HepG2 (cell line): ENCODE data around the gene NRL. TPM values are rescaled to one million over a fixed set of nuclear protein-coding genes. Genes with fewer than 3 reads are reported as not detected.

Source experiments
- ATF6 ChIP-seq: sonication (generic); formaldehyde crosslinking; conservative IDR thresholded peaks from 2 replicates; pipeline ENCODE4 v1.4.0; 2020; ENCODE audit warnings: missing genetic modification reagents
- CREBL2 ChIP-seq: sonication (generic); formaldehyde crosslinking; IDR thresholded peaks from 2 replicates; pipeline ENCODE4 v1.8.1; 2023; ENCODE audit warnings: missing genetic modification reagents, mild to moderate bottlenecking, borderline replicate concordance
- CSRNP2 ChIP-seq: sonication (generic); formaldehyde crosslinking; conservative IDR thresholded peaks from 2 replicates; pipeline ENCODE4 v1.8.0; 2022; ENCODE audit warnings: low read depth, missing genetic modification reagents
- GTF2F1 ChIP-seq: fragments of 150-350 bp; IDR thresholded peaks from 2 replicates; pipeline ENCODE4 v1.6.1; 2014; ENCODE audit warnings: low read length
- HDAC2 ChIP-seq: sonication (generic); formaldehyde crosslinking; IDR thresholded peaks from 2 replicates; pipeline ENCODE4 v1.4.0; 2020; ENCODE audit warnings: missing genetic modification reagents
- KLF13 ChIP-seq: sonication (generic); formaldehyde crosslinking; IDR thresholded peaks from 2 replicates; pipeline ENCODE4 v1.4.0; 2020; ENCODE audit warnings: mild to moderate bottlenecking, missing genetic modification reagents
- MED1 ChIP-seq: sonication (generic); formaldehyde crosslinking; IDR thresholded peaks from 2 replicates; pipeline ENCODE4 v1.4.0; 2020; ENCODE audit warnings: missing genetic modification reagents
- PITX1 ChIP-seq: sonication (generic); formaldehyde crosslinking; IDR thresholded peaks from 2 replicates; pipeline ENCODE4 v1.5.1; 2020; ENCODE audit warnings: mild to moderate bottlenecking, missing genetic modification reagents
- RFXANK ChIP-seq: IDR thresholded peaks from 2 replicates; pipeline ENCODE4 v1.6.1; 2016
- SIN3B ChIP-seq: fragments of 150-350 bp; IDR thresholded peaks from 2 replicates; pipeline ENCODE4 v1.6.1; 2014; ENCODE audit warnings: low read length
- TRIM22 ChIP-seq: fragments of 450-650 bp; IDR thresholded peaks from 2 replicates; pipeline ENCODE4 v1.6.1; 2017
- WIZ ChIP-seq: sonication (generic); formaldehyde crosslinking; IDR thresholded peaks from 2 replicates; pipeline ENCODE4 v1.5.1; 2020; ENCODE audit warnings: mild to moderate bottlenecking, missing genetic modification reagents
- ZKSCAN8 ChIP-seq: IDR thresholded peaks from 2 replicates; pipeline ENCODE4 v1.6.1; 2016; ENCODE audit warnings: borderline replicate concordance, missing genetic modification reagents, missing compliant biosample characterization
- ZNF260 ChIP-seq: sonication (generic); formaldehyde crosslinking; IDR thresholded peaks from 2 replicates; pipeline ENCODE4 v1.4.0; 2020; ENCODE audit warnings: missing genetic modification reagents, low read depth, mild to moderate bottlenecking, borderline replicate concordance
- ZNF335 ChIP-seq: sonication (generic); formaldehyde crosslinking; IDR thresholded peaks from 2 replicates; pipeline ENCODE4 v1.4.0; 2020; ENCODE audit warnings: missing genetic modification reagents
- ZNF44 ChIP-seq: sonication (generic); formaldehyde crosslinking; IDR thresholded peaks from 2 replicates; pipeline ENCODE4 v1.5.1; 2020; ENCODE audit warnings: mild to moderate bottlenecking, missing genetic modification reagents
- ZNF512B ChIP-seq: sonication (generic); formaldehyde crosslinking; IDR thresholded peaks from 2 replicates; pipeline ENCODE4 v1.5.1; 2020; ENCODE audit warnings: missing genetic modification reagents, mild to moderate bottlenecking, borderline replicate concordance
- ZNF564 ChIP-seq: sonication (generic); formaldehyde crosslinking; IDR thresholded peaks from 2 replicates; pipeline ENCODE4 v1.8.1; 2023; ENCODE audit warnings: mild to moderate bottlenecking, missing genetic modification reagents
- ZNF607 ChIP-seq: sonication (generic); formaldehyde crosslinking; IDR thresholded peaks from 2 replicates; pipeline ENCODE4 v1.5.1; 2020; ENCODE audit warnings: missing genetic modification reagents, mild to moderate bottlenecking, borderline replicate concordance
- ZNF691 ChIP-seq: sonication (generic); formaldehyde crosslinking; IDR thresholded peaks from 2 replicates; pipeline ENCODE4 v1.4.0; 2020; ENCODE audit warnings: missing genetic modification reagents, low read depth, mild to moderate bottlenecking, borderline replicate concordance
- polyA plus RNA-seq, 8 experiments: library from polyadenylated mRNA; depleted of rRNA in 3 of 8; stranded (reverse) in 7 of 8; unstranded in 1 of 8; fragments of >200 nt; fragmentation: Illumina TruSeq in 4 of 8; extraction: Trizol in 4 of 8; gene quantifications; 2 replicates each; pipeline versions ENCODE4 v1.2.1 to v1.2.3, GENCODE V29; 2011 to 2016; ENCODE audit warnings: low read depth in 4 of 8, missing spikeins in 1 of 8, mixed read lengths in 1 of 8; ENCODE audit not compliant: insufficient read depth in 1 of 8
- total RNA-seq, 5 experiments: library from RNA; depleted of rRNA; stranded (reverse); fragments of >200 nt; fragmentation: Illumina TruSeq; extraction: Trizol; gene quantifications; 2 replicates each; pipeline ENCODE4 v1.2.3, GENCODE V29; 2016; ENCODE audit warnings: low read depth in 1 of 5

Gene NRL
- total and polyA plus RNA-seq, 2 of the 13 experiments (the other 11 are each of a cell fraction or from before 2014, with no cell fraction given) = 2.5 to 4.7 TPM

- TF ChIP-seq ZNF260 (CRISPR knock-in tag) (peak; percentile 96; the same call in 1 of the 2 replicates), GTF2F1 (0 out of 2 replicates have a peak, but pooled peaks have one; percentile 26), ZNF512B (CRISPR knock-in tag) (peak; percentile 100), MED1 (CRISPR knock-in tag) (peak; percentile 90), TRIM22 (no peak), KLF13 (peak; percentile 97; the same call in 1 of the 2 replicates), ZNF335 (CRISPR knock-in tag) (peak; percentile 71; the same call in 1 of the 2 replicates), ZNF607 (CRISPR knock-in tag) (no peak), ZNF691 (peak; percentile 95), CSRNP2 (CRISPR knock-in tag) (no peak), CREBL2 (CRISPR knock-in tag) (no peak; the same call in none of the 2 replicates), SIN3B (no peak; the same call in 1 of the 2 replicates), ATF6 (CRISPR knock-in tag) (peak; percentile 93; the same call in 1 of the 2 replicates), ZKSCAN8 (CRISPR knock-in tag) (peak; percentile 85; the same call in 1 of the 2 replicates), PITX1 (peak; percentile 88), ZNF44 (CRISPR knock-in tag) (peak; percentile 63; the same call in 1 of the 2 replicates), ZNF564 (CRISPR knock-in tag) (no peak), RFXANK (peak; percentile 96), WIZ (peak; percentile 98), HDAC2 (CRISPR knock-in tag) (peak; percentile 84)
Observed at GRCh38 chr14:24093901-24094840, 20.6 kb downstream of the NRL start, which contains the start of gene PCK2 (continued).
